ENCODE measurements around the gene GRIK4.
A peak's percentile ranks its signal among the peaks of the same experiment; 100 is the strongest.
"Not testable (repeated sequence)": the region's sequence is repeated elsewhere in the genome, so short reads cannot be mapped to it uniquely, and the experiment has no call there.

The GRIK4 gene

GRCh38 chr11:120974466-120974865 lies 462.9 kb downstream of the GRIK4 start:
- no peak for DNase-seq

GRCh38 chr11:120974965-120975364 lies 463.4 kb downstream of the GRIK4 start:
- DNase-seq: no peak

- no peak for DNase-seq
Measured at GRCh38 chr11:120977266-120978137, 466.0 kb downstream of the GRIK4 start.

- DNase-seq: no peak
Measured at GRCh38 chr11:120978701-120979100, 467.2 kb downstream of the GRIK4 start.

GRCh38 chr11:120985718-120986569 lies 474.4 kb downstream of the GRIK4 start:
- DNase-seq: peak; percentile 14

- DNase-seq: no peak
Measured at GRCh38 chr11:120988603-120989002, 477.1 kb downstream of the GRIK4 start.

- DNase-seq: no peak
Measured at GRCh38 chr11:120991830-120992686, 480.5 kb downstream of the GRIK4 start.

GRCh38 chr11:120994091-120994859 lies 482.7 kb downstream of the GRIK4 start:
- no peak for DNase-seq

- no peak for DNase-seq
Measured at GRCh38 chr11:120995184-120995583, 483.6 kb downstream of the GRIK4 start.

- DNase-seq: no peak
Measured at GRCh38 chr11:120996973-120997372, 485.4 kb downstream of the GRIK4 start.

- DNase-seq: no peak
Measured at GRCh38 chr11:120998581-120998980, 487.0 kb downstream of the GRIK4 start.

- no peak for DNase-seq
Measured at GRCh38 chr11:121004206-121004840, 492.8 kb downstream of the GRIK4 start.

- no peak for DNase-seq
Measured at GRCh38 chr11:121006922-121007321, 495.4 kb downstream of the GRIK4 start.

- DNase-seq: no peak
Measured at GRCh38 chr11:121008551-121008950, 497.0 kb downstream of the GRIK4 start.

- DNase-seq: no peak
Measured at GRCh38 chr11:121012091-121012490, 500.5 kb downstream of the GRIK4 start.

GRCh38 chr11:121018746-121019145 lies 507.2 kb downstream of the GRIK4 start:
- DNase-seq: no peak

- not testable (repeated sequence) for DNase-seq
Measured at GRCh38 chr11:121021718-121022117, 510.2 kb downstream of the GRIK4 start.

GRCh38 chr11:121023848-121024751 lies 512.6 kb downstream of the GRIK4 start, which contains the start of gene TBCEL:
Gene TBCEL, plus strand, starts transcription at chr11:121024102. Its CDS starts 21,589 bp downstream, at chr11:121045691.
- DNase-seq: peak; percentile 81

GRCh38 chr11:121024989-121025388 lies 513.4 kb downstream of the GRIK4 start:
- no peak for DNase-seq

- DNase-seq: no peak
Measured at GRCh38 chr11:121029153-121029552, 517.6 kb downstream of the GRIK4 start.

All from activated CD4-positive, alpha-beta T cell treated with anti-CD3 and anti-CD28 coated beads, Interleukin-2, amount 50 U/mL, for 1 hour (primary cell).